NCI-H146 (cell line): ENCODE data around the gene NIPAL1.
A peak's percentile ranks its signal among the peaks of the same experiment; 100 is the strongest.

Experiments
- DNase-seq: peaks from one replicate; lab custom pipeline; 2025; lab: John Stamatoyannopoulos, UW

NIPAL1 gene

GRCh38 chr4:48027653-48028052 lies 11.1 kb downstream of the NIPAL1 start:
- no peak for DNase-seq

DNA sequence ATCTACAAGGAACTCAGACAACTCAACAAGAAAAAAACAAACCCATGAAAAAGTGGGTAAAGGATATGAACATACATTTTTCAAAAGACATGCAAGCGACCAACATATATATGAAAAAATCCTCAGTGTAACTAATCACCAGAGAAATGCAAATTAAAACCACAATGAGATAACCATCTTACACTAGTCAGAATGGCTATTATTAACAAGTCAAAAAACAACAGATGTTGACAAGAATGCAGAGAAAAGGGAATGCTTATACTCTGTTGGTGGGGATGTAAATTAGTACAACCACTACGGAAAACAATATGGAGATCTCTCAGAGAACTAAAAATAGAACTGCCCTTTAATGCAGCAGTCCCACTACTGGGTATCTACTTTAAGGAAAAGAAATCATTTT lies 12.1 kb downstream of the NIPAL1 start:
- DNase-seq, result no peak

DNA sequence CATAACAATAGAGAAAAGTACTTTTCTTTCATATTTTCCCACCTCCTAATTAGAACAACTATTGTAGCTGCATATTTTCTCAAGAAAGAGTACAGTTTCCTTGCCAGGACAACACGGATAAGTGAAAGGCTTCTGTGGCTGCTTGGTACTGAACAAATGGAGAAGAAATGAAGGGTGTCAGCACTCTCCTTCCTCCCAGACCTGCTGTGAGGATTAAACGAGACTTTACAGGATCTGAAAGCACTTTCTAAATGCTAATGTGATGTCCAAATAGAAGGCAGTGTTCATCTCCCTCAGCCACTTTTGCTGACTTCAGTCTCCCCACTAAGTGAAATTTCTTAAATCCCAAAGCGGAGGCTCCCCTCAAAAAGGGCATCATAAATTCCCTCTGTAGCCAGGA lies 13.9 kb downstream of the NIPAL1 start:
- DNase-seq, result no peak

DNA sequence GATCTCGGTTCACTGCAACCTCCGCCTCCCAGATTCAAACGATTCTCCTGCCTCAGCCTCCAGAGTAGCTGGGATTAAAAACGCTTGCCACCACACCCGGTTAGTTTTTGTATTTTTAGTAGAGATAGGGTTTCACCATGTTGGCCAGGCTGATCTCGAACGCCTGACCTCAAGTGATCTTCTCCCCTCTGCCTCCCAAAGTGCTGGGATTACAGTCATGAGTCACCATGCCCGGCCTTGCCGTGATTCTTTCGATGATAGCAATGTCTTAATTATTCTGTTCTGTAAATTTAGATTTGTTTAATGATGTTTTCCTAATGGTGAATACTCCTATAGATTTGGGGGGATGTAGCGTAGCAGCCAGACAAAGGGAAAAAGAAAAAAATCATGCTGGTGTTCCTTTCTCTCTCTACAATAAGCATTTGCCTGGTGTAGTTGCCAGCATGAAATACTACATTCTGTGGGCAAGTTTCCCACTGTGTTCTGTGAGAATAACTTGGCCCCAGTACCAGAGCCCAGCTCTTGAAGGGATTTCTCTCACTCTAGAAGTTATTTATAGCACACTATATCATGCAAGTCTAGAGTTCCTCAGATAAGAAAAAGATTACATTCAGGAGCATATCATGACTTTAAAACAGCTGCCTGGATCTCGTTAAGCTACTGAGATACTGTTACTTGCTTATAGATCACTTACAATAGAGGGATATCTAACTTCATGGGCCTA lies 15.4 kb downstream of the NIPAL1 start:
- no peak for DNase-seq

GRCh38 chr4:48032721-48033120 lies 16.1 kb downstream of the NIPAL1 start:
- no peak for DNase-seq

DNA sequence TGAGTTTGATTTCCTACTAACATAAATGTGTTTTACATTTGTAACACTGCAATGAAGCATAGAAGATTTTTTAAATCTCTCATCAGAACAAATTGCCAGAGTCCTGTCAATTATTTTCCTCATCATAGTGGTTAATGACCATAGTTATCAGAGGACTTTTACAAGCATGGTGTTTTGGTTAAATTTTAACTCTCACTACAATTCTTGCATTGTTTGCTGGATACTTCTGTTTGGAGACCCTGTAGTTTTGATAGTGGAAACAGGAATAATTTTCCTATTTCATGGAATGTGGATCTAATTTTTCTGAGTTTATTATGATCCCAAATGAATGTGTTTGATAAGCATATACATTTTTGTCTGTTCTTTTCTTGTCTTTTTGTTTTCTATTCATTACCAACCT lies 16.8 kb downstream of the NIPAL1 start:
- no peak for DNase-seq

GRCh38 chr4:48033825-48034413 lies 17.3 kb downstream of the NIPAL1 start:
- DNase-seq, result peak; percentile 13

DNA sequence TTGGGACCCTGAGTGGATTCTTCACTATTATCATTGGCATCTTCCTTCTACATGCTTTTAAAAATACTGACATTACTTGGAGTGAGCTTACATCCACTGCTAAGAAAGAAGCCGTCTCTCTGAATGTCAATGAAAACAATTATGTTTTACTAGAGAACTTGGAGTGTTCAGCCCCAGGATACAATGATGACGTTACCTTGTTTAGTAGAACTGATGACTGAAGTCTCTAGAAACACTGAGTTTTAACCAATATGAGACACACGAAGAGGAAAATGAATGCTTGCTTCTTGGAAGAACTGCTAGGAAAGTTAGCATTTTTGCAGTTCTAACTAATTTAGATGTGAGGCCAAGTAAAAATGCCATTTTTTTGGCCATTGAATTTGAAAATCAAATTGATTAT lies 19.4 kb downstream of the NIPAL1 start:
- DNase-seq, result no peak

- no peak for DNase-seq
Observed at GRCh38 chr4:48037117-48037462, 20.5 kb downstream of the NIPAL1 start.

GRCh38 chr4:48038666-48039065 lies 22.1 kb downstream of the NIPAL1 start:
- DNase-seq, result no peak

- no peak for DNase-seq
Observed at GRCh38 chr4:48039561-48039960, 23.0 kb downstream of the NIPAL1 start.

DNA sequence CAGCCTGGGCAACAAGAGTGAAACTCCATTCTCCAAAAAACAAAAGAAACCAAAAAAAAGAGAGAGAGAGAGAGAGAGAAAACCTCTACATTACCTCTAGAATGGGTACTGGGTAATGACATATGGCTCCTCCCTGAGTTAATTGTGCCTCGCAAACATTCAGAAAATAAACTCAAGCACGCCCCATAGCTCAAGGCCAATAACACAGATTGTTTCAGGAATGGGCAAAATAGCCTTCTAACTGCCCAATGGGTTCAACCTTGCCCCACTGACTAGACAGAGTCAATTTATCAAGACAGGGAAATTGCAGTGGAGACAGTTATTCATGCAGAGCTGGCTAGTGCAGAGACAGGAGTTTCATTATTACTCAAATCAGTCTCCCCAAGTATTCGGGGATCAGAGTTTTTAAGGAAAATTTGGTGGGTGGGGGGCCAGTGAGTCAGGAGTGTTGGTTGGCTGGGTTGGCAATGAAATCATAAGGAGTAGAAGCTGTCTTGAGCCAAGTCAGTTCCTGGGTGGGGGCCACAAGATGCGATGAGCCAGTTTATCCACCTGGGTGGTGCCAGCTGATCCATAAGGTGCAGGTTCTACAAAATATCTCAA lies 25.1 kb downstream of the NIPAL1 start:
- no peak for DNase-seq

GRCh38 chr4:48042979-48043461 lies 26.4 kb downstream of the NIPAL1 start:
- no peak for DNase-seq

GRCh38 chr4:48043504-48043903 lies 26.9 kb downstream of the NIPAL1 start:
- no peak for DNase-seq

- no peak for DNase-seq
Observed at GRCh38 chr4:48044298-48044697, 27.7 kb downstream of the NIPAL1 start.

- no peak for DNase-seq
Observed at GRCh38 chr4:48046059-48046458, 29.5 kb downstream of the NIPAL1 start.

DNA sequence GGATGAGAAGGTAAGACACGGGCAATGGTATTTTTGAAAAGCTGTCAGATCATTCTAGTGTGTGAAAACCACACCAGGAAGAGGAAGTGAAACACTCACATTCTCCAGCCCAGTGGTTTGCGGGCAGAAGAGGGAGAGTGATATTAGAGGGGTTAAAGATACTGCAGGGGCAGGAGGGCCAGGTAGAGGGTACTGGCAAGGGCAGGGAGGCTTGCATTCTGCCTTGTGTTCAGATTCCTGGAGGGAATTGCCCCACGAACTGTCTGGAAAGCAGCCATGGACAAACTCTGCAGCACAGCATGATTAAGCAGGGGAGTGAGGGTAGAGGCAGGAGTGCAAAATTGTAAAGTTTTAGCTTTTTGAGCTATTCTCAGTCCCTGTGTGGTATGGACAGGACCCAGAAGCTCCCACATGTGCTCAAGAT lies 30.9 kb downstream of the NIPAL1 start:
- no peak for DNase-seq

GRCh38 chr4:48047896-48048295 lies 31.3 kb downstream of the NIPAL1 start:
- DNase-seq, result no peak

- DNase-seq, result no peak
Observed at GRCh38 chr4:48049483-48049882, 32.9 kb downstream of the NIPAL1 start.

- DNase-seq, result no peak
Observed at GRCh38 chr4:48051078-48051477, 34.5 kb downstream of the NIPAL1 start.

DNA sequence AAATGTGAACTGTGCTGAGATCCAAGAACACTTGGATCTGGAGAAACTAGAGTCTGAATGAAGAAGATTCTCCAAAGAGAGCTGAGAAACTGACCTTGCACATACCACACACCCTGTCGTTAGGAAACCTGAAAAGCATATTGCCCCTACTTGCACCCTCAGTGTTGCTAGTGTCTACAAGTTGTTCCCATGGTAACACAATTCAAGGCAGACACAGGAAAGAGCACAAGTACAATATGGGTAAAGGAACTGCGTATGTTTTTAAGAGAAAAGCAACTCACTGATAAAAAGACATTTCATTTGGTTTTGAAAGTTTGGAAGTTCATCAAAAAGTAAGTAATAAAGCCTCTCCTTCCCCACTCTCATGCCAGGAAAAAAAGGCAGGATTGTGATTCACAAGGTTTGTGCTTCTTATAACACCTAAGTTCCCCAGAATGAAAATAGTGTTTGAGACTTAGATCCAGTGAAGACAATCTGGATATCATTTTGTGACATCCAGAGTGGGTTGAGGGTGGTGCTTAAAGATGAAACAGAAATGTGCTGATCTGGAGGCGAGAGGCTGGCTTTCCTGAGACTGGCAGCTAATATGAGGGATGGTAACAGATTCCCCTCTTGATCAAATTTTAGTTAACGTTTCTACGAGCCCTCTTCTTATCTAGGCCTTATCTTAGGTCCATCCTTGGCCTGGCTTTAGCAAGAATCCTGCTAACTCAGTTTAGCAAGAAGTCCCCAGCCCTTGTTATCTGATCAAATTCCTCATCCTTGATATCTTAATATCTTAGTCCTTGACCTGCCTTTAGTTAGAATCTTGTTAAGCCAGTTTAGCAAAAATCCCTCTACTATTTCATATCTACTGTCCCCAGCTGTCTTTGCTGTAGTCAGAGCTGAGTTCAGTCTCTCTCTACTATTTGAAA lies 42.3 kb downstream of the NIPAL1 start:
- DNase-seq, result no peak

GRCh38 chr4:48064349-48064748 lies 47.8 kb downstream of the NIPAL1 start:
- no peak for DNase-seq
